GM19463 (cell line): ENCODE data around the gene IFITM5.
A peak's percentile ranks its signal among the peaks of the same experiment; 100 is the strongest.
"Not testable (repeated sequence)": the region's sequence is repeated elsewhere in the genome, so short reads cannot be mapped to it uniquely, and the experiment has no call there.

ENCODE experiments used
- ATAC-seq: cut with Tn5 transposase; IDR thresholded peaks from one replicate; pipeline ENCODE4 v1.9.1; 2021; ENCODE audit warnings: mild to moderate bottlenecking, moderate library complexity; ENCODE audit not compliant: unreplicated experiment

Gene IFITM5

DNA sequence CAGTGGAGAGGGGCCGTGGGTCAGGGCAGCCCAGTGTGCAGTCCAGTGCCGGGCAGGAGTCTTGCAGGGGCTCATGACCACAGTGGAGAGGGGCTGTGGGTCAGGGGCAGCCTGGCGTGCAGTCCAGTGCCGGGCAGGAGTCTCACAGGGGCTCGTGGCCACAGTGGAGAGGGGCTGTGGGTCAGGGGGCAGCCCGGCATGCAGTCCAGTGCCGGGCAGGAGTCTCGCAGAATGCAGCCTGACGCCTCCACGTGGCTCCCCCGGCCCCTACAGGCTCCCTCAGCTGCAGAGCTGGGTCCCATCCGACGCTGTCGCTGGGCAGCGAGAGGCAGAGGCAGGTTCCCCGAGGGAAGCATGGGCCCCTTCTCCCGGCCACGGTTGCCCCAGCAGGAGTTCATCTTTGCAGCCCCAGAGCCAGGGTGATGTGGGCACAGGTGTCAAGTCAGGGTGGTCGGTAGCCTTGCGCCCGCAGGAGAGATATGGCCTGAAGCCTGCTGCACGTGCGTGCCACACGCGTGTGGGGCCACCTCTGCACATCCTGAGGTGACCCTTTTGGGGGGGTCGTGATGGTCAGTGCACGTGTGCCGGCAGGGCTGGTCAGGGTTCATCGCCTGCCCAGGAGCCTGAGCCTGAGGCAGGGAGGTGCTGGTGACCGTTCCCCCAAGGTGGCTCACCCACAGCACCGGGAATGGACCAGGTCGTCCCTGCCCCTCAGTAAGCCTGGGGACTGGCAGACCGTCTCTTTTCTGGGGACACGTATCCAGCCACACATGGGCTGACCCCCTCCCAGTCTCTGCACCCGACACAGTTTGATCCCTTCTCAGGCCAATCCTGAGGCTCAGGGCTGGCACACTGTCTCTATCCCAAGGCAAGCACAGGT lies 2.9 kb downstream of the IFITM5 start:
- no peak for ATAC-seq

DNA sequence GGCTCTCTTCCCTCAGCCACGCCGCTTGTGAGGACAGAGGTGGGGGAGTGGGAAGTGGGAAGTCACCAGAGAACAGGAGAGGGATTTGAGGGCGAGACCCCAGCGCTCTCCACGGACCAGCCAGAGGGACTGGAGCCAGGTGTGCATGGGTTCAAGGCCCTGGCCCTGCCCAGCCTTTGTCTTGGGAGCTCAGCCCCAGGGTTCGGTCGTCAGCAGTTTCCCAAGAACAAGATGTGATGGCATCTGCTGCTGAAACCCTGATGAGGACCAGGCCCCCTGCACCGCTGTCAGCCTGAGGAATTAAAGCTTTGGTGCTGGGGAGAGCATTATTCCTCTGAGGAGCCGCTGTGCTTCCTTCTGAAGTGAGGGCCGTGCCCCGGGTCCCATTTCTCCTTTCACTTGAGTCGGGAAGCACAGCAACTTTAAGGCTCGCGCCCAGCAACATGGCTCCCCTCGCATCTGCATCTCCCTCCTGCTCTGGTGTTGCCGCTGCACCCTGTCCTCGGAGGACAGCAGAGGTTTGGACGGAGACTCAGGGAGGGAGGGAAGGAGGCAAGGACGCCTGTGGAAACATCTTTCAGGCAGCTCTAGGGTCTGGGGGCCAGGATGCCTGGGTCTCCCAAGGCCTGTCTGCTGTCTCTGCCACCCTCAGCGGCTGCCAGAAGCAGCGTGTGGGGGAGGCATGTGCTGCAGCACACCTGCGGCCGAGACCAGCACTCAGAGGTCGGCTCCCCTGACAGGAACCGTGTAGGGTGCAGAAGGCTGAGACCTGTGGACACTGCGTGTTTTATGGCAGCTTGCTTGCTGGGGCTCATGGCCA lies 3.8 kb downstream of the IFITM5 start:
- no peak for ATAC-seq

DNA sequence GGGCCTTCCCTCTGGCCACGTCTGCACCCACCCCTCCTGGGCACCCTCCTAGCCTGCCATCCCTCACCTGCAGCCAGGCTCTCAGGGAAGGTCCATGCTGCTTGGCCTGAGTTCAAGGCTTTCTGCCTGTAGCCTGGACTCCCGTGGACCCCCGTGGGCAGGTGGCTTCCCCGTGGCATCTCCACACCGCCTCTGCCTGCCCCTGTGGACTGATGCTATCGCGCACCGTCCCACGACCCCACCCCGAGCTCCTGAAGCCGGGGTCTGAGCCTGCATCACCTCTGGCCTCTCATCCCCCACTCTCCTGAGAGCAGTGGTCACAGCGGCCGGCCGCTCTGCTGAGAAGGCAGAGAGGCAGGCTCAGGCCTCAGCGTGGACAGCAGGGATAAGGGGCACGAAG lies 4.5 kb downstream of the IFITM5 start:
- ATAC-seq, result no peak

DNA sequence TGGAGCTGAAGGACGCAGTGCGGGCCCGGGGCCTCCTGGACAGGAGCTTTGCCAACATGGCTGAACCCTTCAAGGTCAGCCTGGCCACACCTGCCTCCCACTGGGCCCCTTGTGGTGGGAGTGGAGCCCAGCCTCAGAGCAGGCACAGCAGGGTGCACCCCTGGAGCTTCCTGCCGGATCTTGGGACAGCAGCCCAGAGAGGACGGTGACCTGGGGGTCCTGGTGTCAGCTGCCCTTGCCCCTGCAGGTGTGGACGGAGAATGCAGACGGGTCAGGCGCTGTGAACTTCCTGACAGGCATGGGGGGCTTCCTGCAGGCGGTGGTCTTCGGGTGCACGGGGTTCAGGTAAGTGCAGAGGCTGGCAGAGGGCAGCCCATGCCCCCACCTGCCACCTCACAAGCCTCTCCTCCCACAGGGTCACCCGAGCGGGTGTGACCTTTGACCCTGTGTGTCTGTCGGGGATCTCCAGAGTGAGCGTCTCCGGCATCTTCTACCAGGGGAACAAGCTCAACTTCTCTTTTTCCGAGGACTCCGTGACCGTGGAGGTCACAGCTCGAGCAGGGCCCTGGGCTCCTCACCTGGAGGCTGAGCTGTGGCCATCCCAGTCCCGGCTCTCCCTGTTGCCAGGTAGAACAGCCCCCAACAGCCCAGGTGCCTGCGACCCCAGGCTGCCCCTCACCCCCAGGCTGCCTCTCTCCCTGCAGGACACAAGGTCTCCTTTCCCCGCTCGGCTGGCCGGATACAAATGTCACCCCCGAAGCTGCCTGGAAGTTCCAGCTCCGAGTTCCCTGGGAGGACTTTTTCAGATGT lies 5.3 kb downstream of the IFITM5 start:
- ATAC-seq, result no peak

DNA sequence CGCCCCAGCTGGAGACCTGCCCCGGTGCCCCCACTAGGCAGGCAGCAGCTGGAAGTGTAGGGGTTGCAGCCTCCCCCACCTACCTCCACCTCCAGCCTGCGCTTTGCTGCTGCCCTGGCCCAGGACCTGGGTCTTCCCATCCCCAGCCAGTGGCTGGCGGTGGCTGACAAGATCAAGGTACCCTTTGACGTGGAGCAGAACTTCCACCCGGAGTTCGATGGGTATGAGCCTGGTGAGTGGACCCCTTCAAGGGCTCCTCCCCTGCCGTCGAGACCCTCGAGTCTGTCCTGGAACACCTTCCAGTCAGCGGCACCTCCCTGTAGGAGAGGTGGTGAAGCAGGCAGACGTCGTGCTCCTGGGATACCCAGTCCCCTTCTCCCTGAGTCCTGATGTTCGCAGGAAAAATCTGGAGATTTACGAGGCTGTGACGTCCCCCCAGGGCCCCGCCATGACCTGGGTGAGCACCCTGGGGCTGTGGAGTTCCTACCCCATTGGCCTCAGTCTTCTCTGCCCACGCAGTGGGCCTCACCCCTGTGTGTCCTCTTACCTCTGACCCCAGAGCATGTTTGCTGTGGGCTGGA lies 6.0 kb downstream of the IFITM5 start:
- ATAC-seq, result no peak

DNA sequence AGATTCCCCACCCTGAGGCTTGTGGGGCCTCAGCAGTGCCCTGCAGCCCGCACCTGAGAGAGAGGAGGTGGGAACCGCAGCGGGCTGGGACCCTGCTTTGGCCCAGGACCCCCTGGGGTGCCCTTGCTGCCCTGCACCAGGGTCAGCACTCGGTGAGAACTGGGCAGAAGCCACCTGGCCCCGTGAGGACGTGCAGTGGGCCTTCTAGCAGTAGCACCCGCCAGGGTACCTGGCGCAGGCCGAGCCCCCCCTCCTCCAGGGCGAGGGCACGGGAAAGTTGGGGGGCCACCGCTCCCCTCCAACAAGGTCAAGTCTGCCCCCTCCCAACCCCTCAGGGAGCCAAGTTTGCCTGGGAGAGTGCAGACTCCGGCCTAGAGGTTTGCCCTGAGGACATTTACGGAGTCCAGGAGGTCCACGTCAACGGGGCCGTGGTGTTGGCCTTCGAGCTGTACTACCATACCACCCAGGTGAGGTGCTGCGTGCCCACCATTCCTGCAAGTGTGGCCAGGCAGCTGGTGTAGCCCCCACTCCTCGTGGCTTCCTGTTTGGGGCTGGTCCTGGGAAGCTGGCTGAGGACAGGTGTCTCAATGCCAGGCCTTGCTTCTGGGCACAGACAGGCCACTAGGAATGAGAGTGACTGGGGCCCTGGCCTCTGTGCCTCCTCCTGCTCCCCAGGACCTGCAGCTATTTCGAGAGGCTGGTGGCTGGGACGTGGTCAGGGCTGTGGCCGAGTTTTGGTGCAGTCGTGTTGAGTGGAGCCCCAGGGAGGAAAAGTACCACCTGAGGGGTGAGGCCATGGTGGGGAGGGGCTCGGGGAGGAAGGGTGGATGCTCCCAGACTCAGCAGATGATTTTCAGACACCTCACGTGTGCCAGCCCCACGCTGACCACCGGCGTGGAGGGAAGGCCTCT lies 6.9 kb downstream of the IFITM5 start:
- no peak for ATAC-seq

- ATAC-seq, result no peak
These were observed 7.8 kb downstream of the IFITM5 start for GRCh38 chr11:291281-292210.

GRCh38 chr11:290621-291231 lies 8.6 kb downstream of the IFITM5 start:
- ATAC-seq, result no peak

DNA sequence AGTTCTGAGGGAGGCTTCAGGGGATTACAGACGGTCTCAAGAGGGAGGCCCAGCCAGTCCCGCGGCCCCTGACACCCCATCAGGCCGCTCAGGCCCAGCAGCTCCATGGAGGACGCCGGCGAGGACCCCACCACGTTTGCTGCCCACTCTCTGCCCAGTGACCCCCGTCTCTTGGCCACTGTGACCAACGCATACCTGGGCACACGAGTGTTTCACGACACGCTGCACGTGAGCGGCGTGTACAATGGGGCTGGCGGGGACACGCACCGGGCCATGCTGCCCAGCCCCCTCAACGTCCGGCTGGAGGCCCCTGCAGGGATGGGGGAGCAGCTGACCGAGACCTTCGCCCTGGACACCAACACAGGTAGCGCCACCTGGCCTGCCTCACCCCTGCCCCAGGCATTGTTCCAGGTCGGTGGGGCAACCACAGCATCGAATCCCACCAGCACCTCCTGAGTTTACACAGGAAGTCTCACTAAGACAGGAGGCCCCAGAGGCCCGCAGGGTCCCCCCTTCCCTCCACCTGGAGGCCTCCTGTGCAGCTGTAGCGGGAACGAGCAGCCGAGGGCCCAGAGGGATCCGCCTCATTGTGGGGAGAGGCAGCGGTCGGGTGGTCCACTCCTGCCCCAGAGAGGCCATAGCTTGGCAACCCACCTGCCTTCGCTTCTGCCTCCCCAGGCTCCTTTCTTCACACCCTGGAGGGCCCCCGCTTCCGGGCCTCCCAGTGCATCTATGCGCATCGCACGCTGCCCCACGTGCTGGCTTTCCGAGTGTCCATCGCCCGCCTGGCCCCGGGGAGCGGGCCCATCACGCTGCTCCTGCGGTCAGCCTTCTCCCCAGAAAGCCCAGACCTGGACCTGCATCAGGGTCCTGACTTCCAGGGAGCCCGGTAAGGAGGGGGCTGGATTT lies 9.4 kb downstream of the IFITM5 start:
- ATAC-seq, result no peak

- peak; percentile 2 for ATAC-seq
These were observed 10.0 kb downstream of the IFITM5 start for GRCh38 chr11:289398-289711.

- ATAC-seq, result peak; percentile 72
These were observed 10.6 kb downstream of the IFITM5 start, which contains the start of gene PGGHG for GRCh38 chr11:288478-289397. PGGHG (plus strand) TSS chr11:289126; CDS start chr11:289817, 691 bp downstream.

- no peak for ATAC-seq
These were observed 11.4 kb downstream of the IFITM5 start for GRCh38 chr11:287821-288477.

DNA sequence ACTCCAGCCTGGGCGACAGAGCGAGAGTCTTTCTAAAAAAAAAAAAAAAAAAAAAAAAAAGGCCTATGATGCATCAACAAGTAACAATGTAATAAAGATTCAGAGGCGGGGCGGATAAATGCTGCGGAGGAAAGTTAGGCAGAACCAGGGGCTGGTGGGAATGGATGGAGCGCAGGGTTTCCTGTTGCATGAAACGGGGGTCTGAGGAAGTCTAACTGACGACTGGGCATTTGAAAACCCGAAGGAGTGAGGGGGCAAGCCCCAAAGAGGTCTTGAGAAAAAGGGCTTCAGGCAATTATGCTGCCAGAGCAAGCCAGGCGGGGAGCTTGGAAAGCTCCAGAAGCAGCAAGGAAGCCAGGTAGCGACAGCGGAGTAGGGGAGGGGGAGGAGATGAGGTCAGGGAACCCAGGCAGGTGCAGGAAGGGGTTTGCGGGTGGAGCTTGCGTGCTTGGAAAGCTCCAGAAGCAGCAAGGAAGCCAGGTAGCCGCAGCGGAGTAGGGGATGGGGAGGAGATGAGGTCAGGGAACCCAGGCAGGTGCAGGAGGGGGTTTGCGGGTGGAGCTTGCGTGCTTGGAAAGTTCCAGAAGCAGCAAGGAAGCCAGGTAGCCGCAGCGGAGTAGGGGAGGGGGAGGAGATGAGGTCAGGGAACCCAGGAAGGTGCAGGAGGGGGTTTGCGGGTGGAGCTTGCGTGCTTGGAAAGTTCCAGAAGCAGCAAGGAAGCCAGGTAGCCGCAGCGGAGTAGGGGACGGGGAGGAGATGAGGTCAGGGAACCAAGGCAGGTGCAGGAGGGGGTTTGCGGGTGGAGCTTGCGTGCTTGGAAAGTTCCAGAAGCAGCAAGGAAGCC lies 12.1 kb downstream of the IFITM5 start:
- ATAC-seq, result not testable (repeated sequence)

GRCh38 chr11:285894-286220 lies 13.5 kb downstream of the IFITM5 start:
- no peak for ATAC-seq
